ENCODE results near the gene IHH. TPM values are rescaled to one million over a fixed set of nuclear protein-coding genes. Genes with fewer than 3 reads are reported as not detected.

Gene IHH
- polyA plus RNA-seq, 1 of the 3 experiments (the other 2 are of a cell fraction): 0.03 TPM

DNA sequence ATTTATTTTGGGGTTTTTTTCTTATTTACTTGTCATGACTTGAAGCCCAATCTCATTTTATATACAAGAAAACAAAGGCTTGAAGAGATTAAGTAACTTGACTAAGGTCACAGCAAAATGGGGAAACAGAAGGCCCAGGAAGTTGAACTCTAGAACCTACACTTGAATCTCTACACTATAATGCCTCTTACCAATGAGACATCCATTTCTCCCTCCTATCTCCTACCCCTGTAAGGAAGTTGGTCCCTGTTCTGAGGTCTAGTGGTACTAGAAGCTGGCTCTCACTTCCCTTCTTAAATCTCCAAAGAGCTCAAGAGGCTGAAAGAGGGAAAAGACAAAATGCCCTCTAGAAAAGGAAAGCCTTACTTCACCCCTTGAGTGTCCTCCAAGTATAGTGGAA lies 25.5 kb upstream of the IHH start:
- no peaks in the 10 kb centered on the region for H3K9me3 ChIP-seq
- ChIA-PET POLR2A (no interaction called here), CTCF (interaction anchor here (0.9 to 7.5 kb wide), 3 partner anchors 18 to 56 kb away, joined by 3 to 39 read pairs (median 6); no protein-coding TSS in a partner anchor)
- H3K4me1 ChIP-seq (ENCODE audit: control insufficient read depth in 1 of 2, insufficient read depth in 2 of 2, low read depth in 1 of 2, low read length in 1 of 2): no peaks in the 10 kb centered on the region
- H3K9me2 ChIP-seq: no peaks in the 10 kb centered on the region
- H4K20me1 ChIP-seq (ENCODE audit: insufficient read depth): no peaks in the 10 kb centered on the region
- H2AFZ ChIP-seq (ENCODE audit: low read depth): no peak overlapping the region
- no peak overlapping the region for H3K27ac ChIP-seq (ENCODE audit: low read depth in 2 of 2, low read length in 1 of 2)
- no peaks in the 10 kb centered on the region for H3K27me3 ChIP-seq (ENCODE audit: insufficient read depth)
- no peak for TF ChIP-seq RCOR1 (IDR thresholded peaks at IDR 0.05; ENCODE audit: low read length)
- no peak for TF ChIP-seq GATA2 (CRISPR knock-in tag; IDR thresholded peaks at IDR 0.05)
- no peak for TF ChIP-seq NRF1 (IDR thresholded peaks at IDR 0.05; ENCODE audit: low read depth, low read length)
- no peak for TF ChIP-seq CTCF (IDR thresholded peaks at IDR 0.05)
- TF ChIP-seq RAD21 (IDR thresholded peaks at IDR 0.05; ENCODE audit: low read length): no peak
- TF ChIP-seq, protein P1, sequence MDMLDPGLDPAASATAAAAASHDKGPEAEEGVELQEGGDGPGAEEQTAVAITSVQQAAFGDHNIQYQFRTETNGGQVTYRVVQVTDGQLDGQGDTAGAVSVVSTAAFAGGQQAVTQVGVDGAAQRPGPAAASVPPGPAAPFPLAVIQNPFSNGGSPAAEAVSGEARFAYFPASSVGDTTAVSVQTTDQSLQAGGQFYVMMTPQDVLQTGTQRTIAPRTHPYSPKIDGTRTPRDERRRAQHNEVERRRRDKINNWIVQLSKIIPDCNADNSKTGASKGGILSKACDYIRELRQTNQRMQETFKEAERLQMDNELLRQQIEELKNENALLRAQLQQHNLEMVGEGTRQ (IDR thresholded peaks at IDR 0.05; ENCODE audit: borderline replicate concordance, low read depth, low read length): no peak
- no peak for TF ChIP-seq RXRA (IDR thresholded peaks at IDR 0.05; ENCODE audit: borderline replicate concordance, low read depth)
- TF ChIP-seq CHD2 (IDR thresholded peaks at IDR 0.05; ENCODE audit: low read length, partially characterized antibody): no peak
- no peak for TF ChIP-seq NFIC (IDR thresholded peaks at IDR 0.05; ENCODE audit: borderline replicate concordance)
- TF ChIP-seq EZH2phosphoT487 (IDR thresholded peaks at IDR 0.05; ENCODE audit: borderline replicate concordance, low read depth): no peak
- TF ChIP-seq, protein P2, sequence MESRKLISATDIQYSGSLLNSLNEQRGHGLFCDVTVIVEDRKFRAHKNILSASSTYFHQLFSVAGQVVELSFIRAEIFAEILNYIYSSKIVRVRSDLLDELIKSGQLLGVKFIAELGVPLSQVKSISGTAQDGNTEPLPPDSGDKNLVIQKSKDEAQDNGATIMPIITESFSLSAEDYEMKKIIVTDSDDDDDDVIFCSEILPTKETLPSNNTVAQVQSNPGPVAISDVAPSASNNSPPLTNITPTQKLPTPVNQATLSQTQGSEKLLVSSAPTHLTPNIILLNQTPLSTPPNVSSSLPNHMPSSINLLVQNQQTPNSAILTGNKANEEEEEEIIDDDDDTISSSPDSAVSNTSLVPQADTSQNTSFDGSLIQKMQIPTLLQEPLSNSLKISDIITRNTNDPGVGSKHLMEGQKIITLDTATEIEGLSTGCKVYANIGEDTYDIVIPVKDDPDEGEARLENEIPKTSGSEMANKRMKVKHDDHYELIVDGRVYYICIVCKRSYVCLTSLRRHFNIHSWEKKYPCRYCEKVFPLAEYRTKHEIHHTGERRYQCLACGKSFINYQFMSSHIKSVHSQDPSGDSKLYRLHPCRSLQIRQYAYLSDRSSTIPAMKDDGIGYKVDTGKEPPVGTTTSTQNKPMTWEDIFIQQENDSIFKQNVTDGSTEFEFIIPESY (IDR thresholded peaks at IDR 0.05; ENCODE audit: borderline replicate concordance, low read depth): no peak
- no peak for TF ChIP-seq RFX5 (IDR thresholded peaks at IDR 0.05; ENCODE audit: low read length)
- TF ChIP-seq FOSL2 (IDR thresholded peaks at IDR 0.05; ENCODE audit: borderline replicate concordance, low read depth): no peak
- TF ChIP-seq MXI1 (IDR thresholded peaks at IDR 0.05; ENCODE audit: low read depth, low read length): no peak
- no peak for TF ChIP-seq EP300 (IDR thresholded peaks at IDR 0.05; ENCODE audit: borderline replicate concordance in 1 of 2, low read depth in 1 of 2, low read length in 1 of 2)
- no peak for TF ChIP-seq MAX (IDR thresholded peaks at IDR 0.05; ENCODE audit: low read depth)
- TF ChIP-seq, protein P3, sequence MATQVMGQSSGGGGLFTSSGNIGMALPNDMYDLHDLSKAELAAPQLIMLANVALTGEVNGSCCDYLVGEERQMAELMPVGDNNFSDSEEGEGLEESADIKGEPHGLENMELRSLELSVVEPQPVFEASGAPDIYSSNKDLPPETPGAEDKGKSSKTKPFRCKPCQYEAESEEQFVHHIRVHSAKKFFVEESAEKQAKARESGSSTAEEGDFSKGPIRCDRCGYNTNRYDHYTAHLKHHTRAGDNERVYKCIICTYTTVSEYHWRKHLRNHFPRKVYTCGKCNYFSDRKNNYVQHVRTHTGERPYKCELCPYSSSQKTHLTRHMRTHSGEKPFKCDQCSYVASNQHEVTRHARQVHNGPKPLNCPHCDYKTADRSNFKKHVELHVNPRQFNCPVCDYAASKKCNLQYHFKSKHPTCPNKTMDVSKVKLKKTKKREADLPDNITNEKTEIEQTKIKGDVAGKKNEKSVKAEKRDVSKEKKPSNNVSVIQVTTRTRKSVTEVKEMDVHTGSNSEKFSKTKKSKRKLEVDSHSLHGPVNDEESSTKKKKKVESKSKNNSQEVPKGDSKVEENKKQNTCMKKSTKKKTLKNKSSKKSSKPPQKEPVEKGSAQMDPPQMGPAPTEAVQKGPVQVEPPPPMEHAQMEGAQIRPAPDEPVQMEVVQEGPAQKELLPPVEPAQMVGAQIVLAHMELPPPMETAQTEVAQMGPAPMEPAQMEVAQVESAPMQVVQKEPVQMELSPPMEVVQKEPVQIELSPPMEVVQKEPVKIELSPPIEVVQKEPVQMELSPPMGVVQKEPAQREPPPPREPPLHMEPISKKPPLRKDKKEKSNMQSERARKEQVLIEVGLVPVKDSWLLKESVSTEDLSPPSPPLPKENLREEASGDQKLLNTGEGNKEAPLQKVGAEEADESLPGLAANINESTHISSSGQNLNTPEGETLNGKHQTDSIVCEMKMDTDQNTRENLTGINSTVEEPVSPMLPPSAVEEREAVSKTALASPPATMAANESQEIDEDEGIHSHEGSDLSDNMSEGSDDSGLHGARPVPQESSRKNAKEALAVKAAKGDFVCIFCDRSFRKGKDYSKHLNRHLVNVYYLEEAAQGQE (IDR thresholded peaks at IDR 0.05; ENCODE audit: low read depth, low read length): no peak
- TF ChIP-seq FOXM1 (IDR thresholded peaks at IDR 0.05; ENCODE audit: low read depth): no peak
- no peak for TF ChIP-seq TEAD4 (IDR thresholded peaks at IDR 0.05; ENCODE audit: borderline replicate concordance, insufficient read depth)
- TF ChIP-seq, protein P4, sequence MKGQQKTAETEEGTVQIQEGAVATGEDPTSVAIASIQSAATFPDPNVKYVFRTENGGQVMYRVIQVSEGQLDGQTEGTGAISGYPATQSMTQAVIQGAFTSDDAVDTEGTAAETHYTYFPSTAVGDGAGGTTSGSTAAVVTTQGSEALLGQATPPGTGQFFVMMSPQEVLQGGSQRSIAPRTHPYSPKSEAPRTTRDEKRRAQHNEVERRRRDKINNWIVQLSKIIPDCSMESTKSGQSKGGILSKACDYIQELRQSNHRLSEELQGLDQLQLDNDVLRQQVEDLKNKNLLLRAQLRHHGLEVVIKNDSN (IDR thresholded peaks at IDR 0.05; ENCODE audit: borderline replicate concordance, low read depth): no peak
- no peaks in the 10 kb centered on the region for H3F3A ChIP-seq (replicated peaks; ENCODE audit: insufficient read depth)
- no peak for DNase-seq
- H3K4me3 ChIP-seq (ENCODE audit: low read depth in 2 of 2, low read length in 1 of 2): no peak overlapping the region
- H3K36me3 ChIP-seq (replicated peaks in 1 of 2; ENCODE audit: control insufficient read depth in 1 of 2, insufficient read depth in 2 of 2, low read length in 1 of 2): peaks cover 2 to 10% of the 10 kb centered on the region in 2 experiments
- H3K79me2 ChIP-seq (ENCODE audit: insufficient read depth): no peaks in the 10 kb centered on the region
- no peak overlapping the region for H3K4me2 ChIP-seq
- H3K9ac ChIP-seq: no peak overlapping the region
